Panc1 (cell line): ENCODE measurements around the gene LPIN2.

Experiments
- CTCF ChIP-seq: fragments of 450-650 bp; IDR thresholded peaks from 2 replicates; pipeline ENCODE4 v1.5.1; 2017; ENCODE audit warnings: mild to moderate bottlenecking
- POLR2AphosphoS5 ChIP-seq: IDR thresholded peaks from 2 replicates; pipeline ENCODE4 v1.6.1; 2012; ENCODE audit warnings: mild to moderate bottlenecking, low read depth, low read length, moderate library complexity
- TF ChIP-seq, protein P1 (sequence below), 2 experiments: IDR thresholded peaks; 2 replicates each; pipeline ENCODE4 v1.6.1; 2011 to 2012; ENCODE audit warnings: low read depth in 2 of 2, control low read depth in 1 of 2, low read length in 1 of 2, mild to moderate bottlenecking in 1 of 2, moderate library complexity in 1 of 2; ENCODE audit not compliant: insufficient read depth in 1 of 2

DNA sequence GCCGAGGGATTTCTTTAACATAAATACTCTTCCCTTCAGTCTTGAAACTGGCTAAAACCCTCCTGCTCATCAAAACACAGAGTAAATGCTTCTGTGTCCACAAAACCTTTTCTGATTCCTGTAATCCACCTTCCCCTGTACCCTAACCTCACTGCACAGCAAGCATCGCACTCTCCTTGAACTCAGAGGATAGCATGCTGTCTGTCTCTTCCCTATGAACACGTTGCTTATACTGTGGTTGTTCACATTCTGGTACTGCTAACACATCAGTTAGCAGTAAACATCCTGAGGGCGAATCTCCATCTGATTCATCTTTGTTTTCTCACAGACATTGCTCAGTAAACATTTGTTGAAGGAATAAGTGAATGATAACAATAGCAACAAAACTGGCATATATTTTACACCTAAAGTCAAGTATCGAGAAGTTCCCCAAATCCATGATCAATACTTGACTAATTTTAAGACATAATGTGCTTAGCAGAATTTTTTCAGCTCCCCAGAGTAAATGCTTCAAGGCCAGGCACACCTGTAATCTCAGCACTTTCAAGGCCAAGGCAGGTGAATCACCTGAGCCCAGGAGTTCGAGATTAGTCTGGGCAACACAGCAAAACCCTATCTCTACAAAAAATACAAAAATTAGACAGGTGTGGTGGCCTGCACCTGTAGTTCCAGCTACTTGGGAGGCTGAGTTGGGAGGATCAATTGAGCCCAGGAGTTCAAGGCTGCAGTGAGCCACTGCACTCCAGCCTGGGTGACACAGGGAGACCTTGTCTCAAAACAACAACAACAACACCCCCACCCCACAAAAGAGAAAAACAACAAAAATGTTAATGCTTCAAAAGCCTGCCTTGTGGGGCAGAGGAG, 45.6 kb upstream of the LPIN2 start:
- TF ChIP-seq, protein P1, sequence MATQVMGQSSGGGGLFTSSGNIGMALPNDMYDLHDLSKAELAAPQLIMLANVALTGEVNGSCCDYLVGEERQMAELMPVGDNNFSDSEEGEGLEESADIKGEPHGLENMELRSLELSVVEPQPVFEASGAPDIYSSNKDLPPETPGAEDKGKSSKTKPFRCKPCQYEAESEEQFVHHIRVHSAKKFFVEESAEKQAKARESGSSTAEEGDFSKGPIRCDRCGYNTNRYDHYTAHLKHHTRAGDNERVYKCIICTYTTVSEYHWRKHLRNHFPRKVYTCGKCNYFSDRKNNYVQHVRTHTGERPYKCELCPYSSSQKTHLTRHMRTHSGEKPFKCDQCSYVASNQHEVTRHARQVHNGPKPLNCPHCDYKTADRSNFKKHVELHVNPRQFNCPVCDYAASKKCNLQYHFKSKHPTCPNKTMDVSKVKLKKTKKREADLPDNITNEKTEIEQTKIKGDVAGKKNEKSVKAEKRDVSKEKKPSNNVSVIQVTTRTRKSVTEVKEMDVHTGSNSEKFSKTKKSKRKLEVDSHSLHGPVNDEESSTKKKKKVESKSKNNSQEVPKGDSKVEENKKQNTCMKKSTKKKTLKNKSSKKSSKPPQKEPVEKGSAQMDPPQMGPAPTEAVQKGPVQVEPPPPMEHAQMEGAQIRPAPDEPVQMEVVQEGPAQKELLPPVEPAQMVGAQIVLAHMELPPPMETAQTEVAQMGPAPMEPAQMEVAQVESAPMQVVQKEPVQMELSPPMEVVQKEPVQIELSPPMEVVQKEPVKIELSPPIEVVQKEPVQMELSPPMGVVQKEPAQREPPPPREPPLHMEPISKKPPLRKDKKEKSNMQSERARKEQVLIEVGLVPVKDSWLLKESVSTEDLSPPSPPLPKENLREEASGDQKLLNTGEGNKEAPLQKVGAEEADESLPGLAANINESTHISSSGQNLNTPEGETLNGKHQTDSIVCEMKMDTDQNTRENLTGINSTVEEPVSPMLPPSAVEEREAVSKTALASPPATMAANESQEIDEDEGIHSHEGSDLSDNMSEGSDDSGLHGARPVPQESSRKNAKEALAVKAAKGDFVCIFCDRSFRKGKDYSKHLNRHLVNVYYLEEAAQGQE (IDR thresholded peaks at IDR 0.05; ENCODE audit: insufficient read depth in 1 of 2, low read depth in 2 of 2, low read length in 1 of 2): no peak
- TF ChIP-seq CTCF: no peak
- TF ChIP-seq POLR2AphosphoS5: no peak
